HCT116 (cell line): ENCODE measurements around the gene MAPK7. TPM values are rescaled to one million over a fixed set of nuclear protein-coding genes. Genes with fewer than 3 reads are reported as not detected.
A peak's percentile ranks its signal among the peaks of the same experiment; 100 is the strongest.

Experiments used
- ATAC-seq: fragments of 200-7000 bp; cut with Tn5 transposase; 2 replicates; pipeline ENCODE4 v1.9.1; 2020; ENCODE audit warnings: mild to moderate bottlenecking, moderate library complexity
- Bru-seq: library from RNA; stranded (reverse); fragments of 400-500 nt; gene quantifications from one replicate; lab custom pipeline; 2021; lab: Mats Ljungman, UMichigan
- BruChase-seq, 2 experiments: library from RNA; stranded (reverse); fragments of 400-500 nt; gene quantifications; one replicate each; lab custom pipeline; 2021; lab: Mats Ljungman, UMichigan
- BruUV-seq: library from RNA; stranded (reverse); fragments of 400-500 nt; replicated peaks from 2 replicates; lab custom pipeline; 2021; lab: Mats Ljungman, UMichigan
- CTCF ChIA-PET: fragments of 300-600 bp; sonication (Branson Sonifier 250); formaldehyde crosslinking; loops from one replicate; lab custom pipeline; 2021; ENCODE audit warnings: antibody characterized with exemption; lab: Charles Lee
- POLR2A ChIA-PET: fragments of 300-600, 350-600 bp; sonication (Branson Sonifier 250); formaldehyde crosslinking; loops from one replicate; lab custom pipeline; 2021; ENCODE audit warnings: antibody characterized with exemption; lab: Charles Lee
- RAD21 ChIA-PET, 2 experiments: fragments of 300-600 bp; sonication (Branson Sonifier 250); formaldehyde crosslinking; loops; one replicate each; lab custom pipeline; 2023; ENCODE audit warnings: low total read pairs in 2 of 2; ENCODE audit not compliant: uncharacterized antibody in 2 of 2, unreplicated experiment in 2 of 2, low non-redundant PET in 1 of 2; lab: Charles Lee
- DNase-seq: peaks from one replicate; pipeline ENCODE4 v3.0.0-alpha.2; 2010; ENCODE audit warnings: low read depth, low spot score
- H2AFZ ChIP-seq: fragments of 200-600 bp; shearing (Covaris generic), sonication (generic); 2 replicates; pipeline ENCODE4 v1.6.1; 2017; ENCODE audit warnings: low read depth, mixed run types, mixed read lengths, antibody characterized with exemption, low read length; ENCODE audit not compliant: poor library complexity, severe bottlenecking
- H3K27ac ChIP-seq: 2 replicates; pipeline ENCODE4 v1.5.1; 2012; ENCODE audit warnings: low read depth, low read length
- H3K27me3 ChIP-seq: fragments of 200-600 bp; sonication (generic); 2 replicates; pipeline ENCODE4 v1.6.1; 2016; ENCODE audit warnings: mixed run types, low read length, mixed read lengths; ENCODE audit not compliant: insufficient read depth
- H3K36me3 ChIP-seq, 2 experiments: fragments of 200-500 bp in 1 of 2; fragments of 200-600 bp in 1 of 2; sonication (Bioruptor generic) in 1 of 2; sonication (generic) in 1 of 2; 2 replicates each; pipeline versions ENCODE4 v1.5.1 to v1.6.1; 2014 to 2016; ENCODE audit warnings: low read length in 2 of 2, inconsistent platforms in 1 of 2, mixed read lengths in 1 of 2, mixed run types in 1 of 2; ENCODE audit not compliant: insufficient read depth in 2 of 2, control insufficient read depth in 1 of 2
- H3K4me1 ChIP-seq, 2 experiments: fragments of 200-600 bp in 1 of 2; sonication (generic) in 1 of 2; 2 replicates each; pipeline versions ENCODE4 v1.5.1 to v1.6.1; 2012 to 2017; ENCODE audit warnings: low read length in 2 of 2, inconsistent platforms in 1 of 2, mild to moderate bottlenecking in 1 of 2, mixed read lengths in 1 of 2, mixed run types in 1 of 2, moderate library complexity in 1 of 2; ENCODE audit not compliant: insufficient read depth in 2 of 2, control insufficient read depth in 1 of 2
- H3K4me2 ChIP-seq: fragments of 200-600 bp; sonication (generic); 2 replicates; pipeline ENCODE4 v1.6.1; 2017; ENCODE audit warnings: mixed run types, low read length, mixed read lengths
- H3K4me3 ChIP-seq, 2 experiments: fragments of 200-600 bp in 1 of 2; sonication (generic) in 1 of 2; replicated peaks in 1 of 2; 2 replicates each; pipeline ENCODE4 v1.5.1; 2011 to 2016; ENCODE audit warnings: low read length in 2 of 2, control low read depth in 1 of 2, low read depth in 1 of 2, mild to moderate bottlenecking in 1 of 2, mixed read lengths in 1 of 2, mixed run types in 1 of 2
- H3K79me2 ChIP-seq: fragments of 200-600 bp; sonication (generic); 2 replicates; pipeline ENCODE4 v1.6.1; 2017; ENCODE audit warnings: mild to moderate bottlenecking, mixed run types, low read length, moderate library complexity, mixed read lengths; ENCODE audit not compliant: insufficient read depth
- H3K9ac ChIP-seq: fragments of 200-600 bp; sonication (generic); 2 replicates; pipeline ENCODE4 v1.6.1; 2016; ENCODE audit warnings: low read length, mixed read lengths
- H3K9me2 ChIP-seq: fragments of 200-600 bp; sonication (generic), shearing (Covaris generic); 2 replicates; pipeline ENCODE4 v1.6.1; 2017; ENCODE audit warnings: mixed run types, mild to moderate bottlenecking, moderate library complexity; ENCODE audit not compliant: insufficient read depth
- H3K9me3 ChIP-seq, 2 experiments: fragments of 200-500 bp in 1 of 2; fragments of 200-600 bp in 1 of 2; sonication (Bioruptor generic) in 1 of 2; sonication (generic) in 1 of 2; 2 replicates each; pipeline ENCODE4 v1.6.1; 2014 to 2017; ENCODE audit warnings: low read length in 2 of 2, mixed read lengths in 2 of 2, inconsistent platforms in 1 of 2, low read depth in 1 of 2, mild to moderate bottlenecking in 1 of 2, mixed run types in 1 of 2, moderate library complexity in 1 of 2; ENCODE audit not compliant: control insufficient read depth in 1 of 2, insufficient read depth in 1 of 2
- H4K20me1 ChIP-seq: fragments of 200-600 bp; sonication (generic), shearing (Covaris generic); 2 replicates; pipeline ENCODE4 v1.6.1; 2017; ENCODE audit warnings: mixed run types, mild to moderate bottlenecking, moderate library complexity; ENCODE audit not compliant: insufficient read depth
- POLR2AphosphoS5 ChIP-seq: IDR thresholded peaks from 2 replicates; pipeline ENCODE4 v1.6.1; 2011; ENCODE audit warnings: mild to moderate bottlenecking, low read depth, low read length, moderate library complexity
- TCF7L2 ChIP-seq: IDR thresholded peaks from 2 replicates; pipeline ENCODE4 v1.7.0; 2011; ENCODE audit warnings: borderline replicate concordance, inconsistent platforms; ENCODE audit not compliant: insufficient read depth, insufficient read length; ENCODE audit errors: extremely low read depth
- intact Hi-C: fragments of 100-400 bp; cut with micrococcal nuclease; formaldehyde crosslinking; loops from 2 replicates; pipeline ENCODE4 v1.10.0; 2022
- long read RNA-seq: library from polyadenylated mRNA; unstranded; transcript quantifications from one replicate; pipeline ENCODE4 v2.0.0, GENCODE V29; 2021; ENCODE audit not compliant: unreplicated experiment
- polyA plus RNA-seq: library from polyadenylated mRNA; unstranded; fragments of >200 nt; gene quantifications from 2 replicates; pipeline ENCODE4 v1.2.1, GENCODE V29; 2012; ENCODE audit warnings: missing spikeins
- total RNA-seq: library from RNA; stranded (reverse); gene quantifications from one replicate; pipeline ENCODE4 v1.2.1, GENCODE V29; 2021; ENCODE audit not compliant: unreplicated experiment
- TF ChIP-seq, protein P1 (sequence below), 3 experiments: fragments of 200-600 bp in 1 of 3; sonication (generic) in 1 of 3; IDR thresholded peaks in 2 of 3; conservative IDR thresholded peaks in 1 of 3; 2 replicates each; pipeline ENCODE4 v1.5.1; 2012 to 2017; ENCODE audit warnings: low read depth in 2 of 3, low read length in 2 of 3, antibody characterized with exemption in 1 of 3, borderline replicate concordance in 1 of 3, control low read depth in 1 of 3, mild to moderate bottlenecking in 1 of 3, mixed read lengths in 1 of 3, mixed run types in 1 of 3, moderate library complexity in 1 of 3; ENCODE audit not compliant: insufficient read depth in 1 of 3

The MAPK7 gene
- total RNA-seq (15.3 TPM), Bru-seq, nascent RNA (percentile 55 among the genes with signal in this experiment), BruChase-seq, experiment 1, labeled RNA remaining after a 6-hour chase (percentile 69 among the genes with signal in this experiment), BruChase-seq, experiment 2, labeled RNA remaining after a 2-hour chase (percentile 66 among the genes with signal in this experiment)
- 12.2 and 14.8 TPM in 2 replicates for polyA plus RNA-seq
- long read RNA-seq, full-length matches to known transcripts, result 8 of 12 reads
- long read RNA-seq, partial matches to known transcripts, result 2 of 12 reads
- long read RNA-seq, other reads (novel, unspliced or antisense), result 2 of 12 reads

- TF ChIP-seq POLR2AphosphoS5 (peak; percentile 24; the same call in 1 of the 2 replicates), TCF7L2 (peak; percentile 2)
- TF ChIP-seq, protein P1, sequence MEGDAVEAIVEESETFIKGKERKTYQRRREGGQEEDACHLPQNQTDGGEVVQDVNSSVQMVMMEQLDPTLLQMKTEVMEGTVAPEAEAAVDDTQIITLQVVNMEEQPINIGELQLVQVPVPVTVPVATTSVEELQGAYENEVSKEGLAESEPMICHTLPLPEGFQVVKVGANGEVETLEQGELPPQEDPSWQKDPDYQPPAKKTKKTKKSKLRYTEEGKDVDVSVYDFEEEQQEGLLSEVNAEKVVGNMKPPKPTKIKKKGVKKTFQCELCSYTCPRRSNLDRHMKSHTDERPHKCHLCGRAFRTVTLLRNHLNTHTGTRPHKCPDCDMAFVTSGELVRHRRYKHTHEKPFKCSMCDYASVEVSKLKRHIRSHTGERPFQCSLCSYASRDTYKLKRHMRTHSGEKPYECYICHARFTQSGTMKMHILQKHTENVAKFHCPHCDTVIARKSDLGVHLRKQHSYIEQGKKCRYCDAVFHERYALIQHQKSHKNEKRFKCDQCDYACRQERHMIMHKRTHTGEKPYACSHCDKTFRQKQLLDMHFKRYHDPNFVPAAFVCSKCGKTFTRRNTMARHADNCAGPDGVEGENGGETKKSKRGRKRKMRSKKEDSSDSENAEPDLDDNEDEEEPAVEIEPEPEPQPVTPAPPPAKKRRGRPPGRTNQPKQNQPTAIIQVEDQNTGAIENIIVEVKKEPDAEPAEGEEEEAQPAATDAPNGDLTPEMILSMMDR (IDR thresholded peaks at IDR 0.05 in 2 of 3, conservative IDR thresholded peaks at IDR 0.05 in 1 of 3; ENCODE audit: borderline replicate concordance in 1 of 3, insufficient read depth in 1 of 3, low read depth in 2 of 3, low read length in 2 of 3), result no peak
- TF ChIP-seq, all 23 proteins: peak for 2
- H3K9ac ChIP-seq, result peak within 1 kb of the TSS; percentile 74
- H3K79me2 ChIP-seq, result peaks cover 7% of the 10 kb centered on the region
- H4K20me1 ChIP-seq, result no peaks in the 10 kb centered on the region
- no peaks in the 10 kb centered on the region for H3K27me3 ChIP-seq
- H3K27ac ChIP-seq, result peak within 1 kb of the TSS; percentile 84
- H3K9me3 ChIP-seq, result no peaks in the 10 kb centered on the region
- H3K4me1 ChIP-seq, result peaks cover 9 to 18% of the 10 kb centered on the region in 2 experiments; a peak in 3 of 4 replicates
- ChIA-PET CTCF (interaction anchor here (0.7 to 2.3 kb wide), 10 partner anchors 13 to 388 kb away, joined by 3 to 41 read pairs (median 6); partner anchors contain the start of gene B9D1), RAD21 (interaction anchor here (0.9 to 1.7 kb wide), 5 partner anchors 16 to 69 kb away, joined by 3 to 12 read pairs (median 4); partner anchors contain the start of gene B9D1 (in 1 of the 2)), POLR2A (interaction anchor here (0.5 to 2.2 kb wide), 10 partner anchors 8 to 388 kb away, joined by 3 to 13 read pairs (median 4); partner anchors contain the start of genes ALDH3A2, B9D1 and MFAP4)
- peak within 1 kb of the TSS; percentile 55 for H2AFZ ChIP-seq
- H3K4me2 ChIP-seq, result peak within 1 kb of the TSS; percentile 82
- no peaks in the 10 kb centered on the region for H3K9me2 ChIP-seq
- intact Hi-C loops, result loop anchor here (5.0 kb wide), 1 partner anchor 374 kb away; no protein-coding TSS in a partner anchor
- ATAC-seq (peak; percentile 12), DNase-seq (no peak)
- H3K4me3 ChIP-seq, result peak within 1 kb of the TSS; percentile 67 to 94
- peaks cover 15 to 19% of the 10 kb centered on the region in 2 experiments; a peak in 3 of 4 replicates for H3K36me3 ChIP-seq
- BruUV-seq, result no TSS peak
These were observed at the start of gene MAPK7 for GRCh38 chr17:19378416-19379360. TSS of gene MAPK7 (plus strand) at chr17:19378498. CDS start at chr17:19378901, 403 bp downstream.
